Spleen (tissue), 7 donors: ENCODE data around the gene KANK4.

ENCODE experiments used
- POLR2A ChIP-seq, 3 donors: fragments of 450-650 bp; IDR thresholded peaks; one replicate each; pipeline ENCODE4 v1.5.1; 2017; ENCODE audit warnings: antibody characterized with exemption in 3 of 3, mild to moderate bottlenecking in 1 of 3
- TF ChIP-seq, protein P1 (sequence below), 11 experiments: fragments of 200-600 bp in 7 of 11; fragments of 450-650 bp in 4 of 11; sonication (generic) in 4 of 11; IDR thresholded peaks in 8 of 11; conservative IDR thresholded peaks in 3 of 11; 1 replicate in 7 of 11; 2 replicates in 4 of 11; pipeline versions ENCODE4 v1.4.0 to v1.8.0; 2016 to 2021; ENCODE audit warnings: antibody characterized with exemption in 11 of 11, inconsistent platforms in 4 of 11, mild to moderate bottlenecking in 1 of 11
- donor health status: DM: no; HTN: no; CAD: no; lungs with moderate emphysema.
- donor health status: DM: no; HTN: no; CAD: no.
- donor health status: DM: no; HTN: no; CAD: no.

DNA sequence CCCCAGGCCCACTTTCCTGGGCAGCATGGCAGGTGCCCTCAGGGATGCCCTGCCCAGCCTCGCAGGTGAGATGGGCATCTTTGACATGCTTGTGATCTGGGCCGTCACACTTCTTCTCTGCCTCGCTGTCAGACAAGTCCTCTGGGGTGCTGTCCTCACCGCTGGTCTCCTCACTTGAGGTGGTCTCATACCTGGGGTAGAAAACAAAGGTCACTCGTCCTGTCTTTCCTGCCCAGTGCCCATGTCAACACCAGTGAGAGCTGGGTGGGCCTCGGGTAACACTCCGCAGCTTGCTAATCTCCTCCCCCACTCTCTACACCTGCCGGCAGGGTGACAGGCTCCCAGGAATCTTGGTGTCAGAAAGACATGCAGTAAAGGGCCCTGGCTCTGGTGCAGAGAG lies 50.9 kb downstream of the KANK4 start:
- TF ChIP-seq, protein P1, sequence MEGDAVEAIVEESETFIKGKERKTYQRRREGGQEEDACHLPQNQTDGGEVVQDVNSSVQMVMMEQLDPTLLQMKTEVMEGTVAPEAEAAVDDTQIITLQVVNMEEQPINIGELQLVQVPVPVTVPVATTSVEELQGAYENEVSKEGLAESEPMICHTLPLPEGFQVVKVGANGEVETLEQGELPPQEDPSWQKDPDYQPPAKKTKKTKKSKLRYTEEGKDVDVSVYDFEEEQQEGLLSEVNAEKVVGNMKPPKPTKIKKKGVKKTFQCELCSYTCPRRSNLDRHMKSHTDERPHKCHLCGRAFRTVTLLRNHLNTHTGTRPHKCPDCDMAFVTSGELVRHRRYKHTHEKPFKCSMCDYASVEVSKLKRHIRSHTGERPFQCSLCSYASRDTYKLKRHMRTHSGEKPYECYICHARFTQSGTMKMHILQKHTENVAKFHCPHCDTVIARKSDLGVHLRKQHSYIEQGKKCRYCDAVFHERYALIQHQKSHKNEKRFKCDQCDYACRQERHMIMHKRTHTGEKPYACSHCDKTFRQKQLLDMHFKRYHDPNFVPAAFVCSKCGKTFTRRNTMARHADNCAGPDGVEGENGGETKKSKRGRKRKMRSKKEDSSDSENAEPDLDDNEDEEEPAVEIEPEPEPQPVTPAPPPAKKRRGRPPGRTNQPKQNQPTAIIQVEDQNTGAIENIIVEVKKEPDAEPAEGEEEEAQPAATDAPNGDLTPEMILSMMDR (IDR thresholded peaks at IDR 0.05 in 8 of 11, conservative IDR thresholded peaks at IDR 0.05 in 3 of 11): no peak
- TF ChIP-seq POLR2A (IDR thresholded peaks at IDR 0.05): no peak
